GM12892 (cell line): ENCODE results near the gene DNAH14.
"Not testable (repeated sequence)": the region's sequence is repeated elsewhere in the genome, so short reads cannot be mapped to it uniquely, and the experiment has no call there.

Experiments used
- DNase-seq: peaks from one replicate; pipeline ENCODE4 v3.0.0; 2011; ENCODE audit not compliant: insufficient read length
- FAIRE-seq: peaks from 2 replicates; lab custom pipeline; 2011; peaks lifted over from hg19 to GRCh38; lab: Jason Lieb, UNC
- POLR2A ChIP-seq: IDR thresholded peaks from 2 replicates; pipeline ENCODE4 v1.6.1; 2011; ENCODE audit warnings: low read depth, low read length, control low read depth
- POLR2AphosphoS5 ChIP-seq: IDR thresholded peaks from 2 replicates; pipeline ENCODE4 v1.6.1; 2011; ENCODE audit warnings: low read depth, low read length, control low read depth
- TAF1 ChIP-seq: IDR thresholded peaks from 2 replicates; pipeline ENCODE4 v1.6.1; 2011; ENCODE audit warnings: low read depth, mild to moderate bottlenecking, control low read depth, low read length, borderline replicate concordance

DNAH14 gene

GRCh38 chr1:225137976-225138375 lies 208.5 kb downstream of the DNAH14 start:
- FAIRE-seq (no peak), DNase-seq (no peak)
- TF ChIP-seq TAF1 (no peak), POLR2AphosphoS5 (no peak), POLR2A (no peak)

DNA sequence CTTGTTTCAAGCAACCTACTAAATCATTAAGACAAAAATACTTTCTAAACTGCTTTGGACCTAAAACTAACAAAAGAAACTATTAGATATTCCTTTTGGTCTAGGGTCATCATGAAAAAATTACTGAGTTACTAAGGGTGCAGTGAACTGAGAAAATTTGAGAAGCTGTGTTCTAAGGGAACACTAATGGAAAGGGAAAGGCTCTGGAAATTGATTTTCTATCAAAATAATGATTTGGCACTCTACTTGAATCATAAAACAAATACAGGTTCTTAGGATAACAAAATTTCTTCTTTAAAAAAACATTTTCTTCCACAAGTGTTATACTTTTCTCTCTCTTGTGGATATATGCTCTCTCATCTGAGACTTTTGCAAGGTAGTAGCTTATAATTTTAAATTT lies 213.5 kb downstream of the DNAH14 start:
- no peak for FAIRE-seq
- no peak for TF ChIP-seq POLR2A
- TF ChIP-seq POLR2AphosphoS5: no peak
- no peak for TF ChIP-seq TAF1
- DNase-seq: no peak

DNA sequence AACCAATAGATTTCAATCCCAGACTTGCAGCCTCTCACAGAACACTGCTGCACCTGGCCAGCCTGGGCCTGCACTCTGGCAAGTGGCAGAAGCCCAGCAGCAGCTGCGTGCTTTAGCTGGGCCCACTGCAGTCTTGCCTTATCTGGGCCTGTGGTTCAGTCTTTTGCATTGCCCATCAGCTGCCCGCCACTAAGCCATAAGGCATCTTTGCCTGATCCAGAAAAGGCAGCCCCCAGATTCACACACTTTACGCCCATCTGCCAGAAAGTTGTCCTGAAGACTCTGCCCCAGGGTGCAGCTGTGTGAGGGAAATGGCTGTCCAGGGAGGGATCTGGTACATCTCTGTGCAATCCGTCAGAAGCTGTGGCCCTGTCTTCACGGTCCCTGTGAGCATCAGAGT lies 217.0 kb downstream of the DNAH14 start:
- DNase-seq (no peak), FAIRE-seq (no peak)
- TF ChIP-seq POLR2AphosphoS5 (no peak), TAF1 (no peak), POLR2A (no peak)

GRCh38 chr1:225147791-225148190 lies 218.3 kb downstream of the DNAH14 start:
- not testable (repeated sequence) for DNase-seq, FAIRE-seq

- TF ChIP-seq POLR2A (no peak), POLR2AphosphoS5 (no peak), TAF1 (no peak)
- FAIRE-seq (no peak), DNase-seq (no peak)
Observed at GRCh38 chr1:225152061-225152460, 222.6 kb downstream of the DNAH14 start.

GRCh38 chr1:225155555-225155954 lies 226.1 kb downstream of the DNAH14 start:
- TF ChIP-seq POLR2AphosphoS5 (no peak), POLR2A (no peak), TAF1 (no peak)
- DNase-seq: no peak
- FAIRE-seq: no peak

DNA sequence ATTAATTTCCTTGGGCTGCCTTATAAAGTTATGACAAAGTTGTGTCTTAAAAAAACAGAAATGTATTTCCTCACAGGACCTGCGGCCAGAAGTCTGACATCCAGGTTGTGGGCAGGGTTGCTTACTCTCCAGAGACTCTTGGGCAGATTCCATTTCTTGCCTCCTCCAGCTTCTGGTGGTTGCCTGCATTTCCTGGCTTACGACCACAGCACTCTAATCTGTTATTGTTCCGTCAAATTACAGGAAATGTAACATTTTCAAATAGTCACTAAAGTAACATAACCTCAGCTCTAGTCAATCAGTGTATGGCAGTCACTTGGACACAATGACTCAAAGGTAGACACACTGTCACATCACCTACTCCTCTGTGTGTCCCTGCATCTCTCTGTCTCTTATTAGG lies 226.8 kb downstream of the DNAH14 start:
- TF ChIP-seq POLR2A (no peak), POLR2AphosphoS5 (no peak), TAF1 (no peak)
- DNase-seq (no peak), FAIRE-seq (no peak)

DNA sequence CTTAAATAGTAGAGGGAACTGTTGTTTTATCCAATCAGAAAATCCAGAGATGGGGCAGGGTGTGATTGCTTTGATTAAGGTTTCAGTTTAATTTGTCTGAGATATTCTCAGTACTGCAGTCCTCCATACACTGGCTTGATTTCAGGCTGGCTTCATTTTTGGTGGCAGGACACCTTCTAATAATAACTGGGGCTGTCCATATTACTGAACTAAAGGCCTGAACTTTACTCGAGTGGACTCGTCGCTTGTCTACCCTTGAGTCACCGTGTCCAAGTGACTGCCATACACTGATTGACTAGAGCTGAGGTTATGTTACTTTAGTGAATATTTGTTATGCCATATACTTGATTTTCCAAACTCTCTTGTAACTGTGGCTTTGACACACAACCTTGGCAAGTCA lies 228.8 kb downstream of the DNAH14 start:
- FAIRE-seq: no peak
- DNase-seq: no peak
- TF ChIP-seq POLR2AphosphoS5: no peak
- TF ChIP-seq TAF1: no peak
- no peak for TF ChIP-seq POLR2A

- FAIRE-seq (no peak), DNase-seq (no peak)
- TF ChIP-seq TAF1 (no peak), POLR2A (no peak), POLR2AphosphoS5 (no peak)
Observed at GRCh38 chr1:225159793-225160192, 230.3 kb downstream of the DNAH14 start.

GRCh38 chr1:225177409-225177808 lies 247.9 kb downstream of the DNAH14 start:
- FAIRE-seq, DNase-seq: not testable (repeated sequence)

DNA sequence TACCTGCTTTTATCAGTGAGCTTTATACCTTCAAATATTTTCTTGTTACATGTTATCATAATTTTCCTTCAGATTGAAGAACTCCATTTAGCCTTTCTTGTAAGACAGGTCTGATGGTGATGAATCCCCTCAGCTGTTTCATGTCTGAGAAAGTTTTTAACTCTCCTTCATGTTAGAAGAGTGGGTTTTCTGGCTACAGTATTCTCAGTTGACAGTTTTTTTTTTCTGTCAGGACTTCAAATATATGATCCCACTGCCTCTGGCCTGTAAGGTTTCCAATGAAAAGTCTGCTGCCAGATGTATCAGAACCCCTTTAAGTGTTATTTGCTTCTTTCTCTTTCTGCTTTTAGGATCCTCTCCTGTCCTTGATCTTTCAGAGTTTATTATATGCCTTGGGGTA lies 250.2 kb downstream of the DNAH14 start:
- no peak for FAIRE-seq
- no peak for DNase-seq
- no peak for TF ChIP-seq POLR2A
- TF ChIP-seq POLR2AphosphoS5: no peak
- no peak for TF ChIP-seq TAF1

DNA sequence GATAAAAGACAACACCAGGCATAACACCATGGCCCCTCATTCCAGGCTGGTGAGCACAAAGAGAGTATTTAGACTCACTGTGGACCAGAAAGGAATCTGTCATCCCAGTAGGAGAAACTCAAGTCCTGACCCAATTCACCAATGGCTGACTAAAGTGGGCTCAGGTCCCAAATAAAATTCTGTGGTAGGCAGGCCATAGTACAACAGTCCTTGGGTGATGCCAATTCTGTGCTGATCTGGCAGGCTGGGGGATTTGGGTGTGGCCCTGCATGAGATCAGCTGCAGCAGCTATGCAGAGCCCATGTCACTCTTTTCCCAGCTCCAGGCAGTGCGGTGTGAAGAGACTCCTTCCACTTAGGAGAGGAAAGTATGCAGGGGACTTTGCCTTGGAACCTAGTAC lies 253.2 kb downstream of the DNAH14 start:
- no peak for FAIRE-seq
- no peak for TF ChIP-seq TAF1
- no peak for TF ChIP-seq POLR2A
- no peak for TF ChIP-seq POLR2AphosphoS5

DNA sequence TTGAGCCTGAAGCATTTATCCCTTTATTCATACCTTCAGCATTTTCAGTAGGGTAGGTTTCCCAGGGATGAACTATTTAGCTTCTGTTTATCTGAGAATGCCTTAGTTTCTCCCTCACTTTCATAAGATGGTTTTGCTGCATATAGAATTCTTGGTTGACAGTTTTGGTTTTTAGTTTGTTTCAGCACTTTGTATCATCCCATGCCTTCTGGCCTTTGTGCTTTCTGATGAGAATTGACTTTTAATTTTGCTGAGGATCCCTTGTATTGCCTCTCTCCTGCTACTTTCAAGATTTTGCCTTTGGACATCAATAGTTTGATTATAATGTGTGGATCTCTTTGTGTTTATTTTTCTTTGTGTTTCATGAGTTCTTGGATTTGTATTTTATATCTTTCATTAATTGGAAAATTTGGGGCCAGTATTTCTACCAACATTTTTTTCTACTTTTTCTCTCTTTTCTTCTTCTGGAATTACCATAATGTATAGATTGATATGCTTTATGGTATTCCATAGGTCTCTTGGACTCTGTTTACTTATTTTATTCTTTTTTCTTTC lies 261.8 kb downstream of the DNAH14 start:
- TF ChIP-seq POLR2A: no peak
- no peak for TF ChIP-seq POLR2AphosphoS5
- no peak for TF ChIP-seq TAF1
- FAIRE-seq: no peak
- no peak for DNase-seq

More for the DNA sequence above, 253.2 kb downstream of the DNAH14 start:
- no peak for DNase-seq
